Prostate gland (tissue), 2 donors: Measurements from ENCODE around the gene DRC1.

Experiments used
- CTCF ChIP-seq, 4 experiments: fragments of 200-600 bp in 2 of 4; fragments of 450-650 bp in 2 of 4; sonication (generic) in 2 of 4; IDR thresholded peaks; 1 replicate in 3 of 4; 2 replicates in 1 of 4; pipeline ENCODE4 v1.5.1; 2016 to 2019; ENCODE audit warnings: antibody characterized with exemption in 4 of 4, mild to moderate bottlenecking in 2 of 4, moderate library complexity in 2 of 4
- POLR2A ChIP-seq: fragments of 450-650 bp; IDR thresholded peaks from one replicate; pipeline ENCODE4 v1.6.1; 2016; ENCODE audit warnings: antibody characterized with exemption, mild to moderate bottlenecking
- POLR2AphosphoS5 ChIP-seq: sonication (generic); formaldehyde crosslinking; IDR thresholded peaks from one replicate; pipeline ENCODE4 v1.6.1; 2017; ENCODE audit warnings: antibody characterized with exemption

GRCh38 chr2:26457695-26458364 lies 56.1 kb downstream of the DRC1 start:
- TF ChIP-seq POLR2A (no peak), CTCF (IDR thresholded peaks at IDR 0.05) (no peak), POLR2AphosphoS5 (no peak)
